Prostate gland (tissue), 2 donors: ENCODE data around the gene SMAD9. TPM values are rescaled to one million over a fixed set of nuclear protein-coding genes. Genes with fewer than 3 reads are reported as not detected.

Experiments
- DNase-seq: peaks from one replicate; pipeline ENCODE4 v3.0.0-alpha.2; 2019; ENCODE audit warnings: low spot score
- H3K27ac ChIP-seq, 2 donors: fragments of 200-600 bp; sonication (generic); 2 replicates each; pipeline ENCODE4 v1.5.1; 2017 to 2019
- H3K27me3 ChIP-seq: fragments of 200-600 bp; sonication (generic); replicated peaks from 2 replicates; pipeline ENCODE4 v1.5.1; 2019; ENCODE audit not compliant: insufficient read depth
- H3K36me3 ChIP-seq, 2 donors: fragments of 200-600 bp; sonication (generic); 1 replicate in 1 of 2; 2 replicates in 1 of 2; pipeline versions ENCODE4 v1.5.1 to v1.8.1; 2017 to 2019
- H3K4me1 ChIP-seq: fragments of 200-600 bp; sonication (generic); replicated peaks from 2 replicates; pipeline ENCODE4 v1.5.1; 2019
- H3K4me3 ChIP-seq, 2 donors: fragments of 200-600 bp; sonication (generic); 2 replicates each; pipeline ENCODE4 v1.5.1; 2017 to 2019
- H3K9me3 ChIP-seq: fragments of 200-600 bp; sonication (generic); 2 replicates; pipeline ENCODE4 v1.5.1; 2017
- POLR2A ChIP-seq: fragments of 450-650 bp; IDR thresholded peaks from one replicate; pipeline ENCODE4 v1.6.1; 2016; ENCODE audit warnings: antibody characterized with exemption, mild to moderate bottlenecking
- POLR2AphosphoS5 ChIP-seq: sonication (generic); formaldehyde crosslinking; IDR thresholded peaks from one replicate; pipeline ENCODE4 v1.6.1; 2017; ENCODE audit warnings: antibody characterized with exemption
- WGBS: methylation state at CpG from one replicate; pipeline ENCODE4 v1.1.5; 2018; 5-methylcytosine and 5-hydroxymethylcytosine counted together
- intact Hi-C: fragments of 100-400 bp; cut with DNase I; formaldehyde crosslinking; loops from one replicate; pipeline ENCODE4 v1.14.2; 2022
- total RNA-seq, 2 donors: library from RNA; depleted of rRNA; stranded (reverse); fragments of >200 nt; gene quantifications; one replicate each; pipeline ENCODE4 v1.1.0, GENCODE V29; 2016
- TF ChIP-seq, protein P1 (sequence below), 4 experiments: fragments of 200-600 bp in 2 of 4; fragments of 450-650 bp in 2 of 4; sonication (generic) in 2 of 4; IDR thresholded peaks; 1 replicate in 3 of 4; 2 replicates in 1 of 4; pipeline ENCODE4 v1.5.1; 2016 to 2019; ENCODE audit warnings: antibody characterized with exemption in 4 of 4, mild to moderate bottlenecking in 2 of 4, moderate library complexity in 2 of 4

SMAD9 gene
- total RNA-seq, 2 donors from 2014 or later: 25.1 to 30.7 TPM

GRCh38 chr13:36925603-36926002 is 5.6 kb upstream of the SMAD9 start:
- Histone ChIP-seq H3K4me1 (no peaks in the 10 kb centered on the region), H3K9me3 (no peaks in the 10 kb centered on the region), H3K27me3 (no peaks in the 10 kb centered on the region), H3K4me3 (no peak overlapping the region), H3K36me3 (no peaks in the 10 kb centered on the region), H3K27ac (no peak overlapping the region)
- intact Hi-C loops: no loop called here
- TF ChIP-seq POLR2A (no peak), POLR2AphosphoS5 (no peak)
- DNase-seq: no peak
- WGBS: 79% methylated on average over 7 of the region's 7 CpGs

DNA sequence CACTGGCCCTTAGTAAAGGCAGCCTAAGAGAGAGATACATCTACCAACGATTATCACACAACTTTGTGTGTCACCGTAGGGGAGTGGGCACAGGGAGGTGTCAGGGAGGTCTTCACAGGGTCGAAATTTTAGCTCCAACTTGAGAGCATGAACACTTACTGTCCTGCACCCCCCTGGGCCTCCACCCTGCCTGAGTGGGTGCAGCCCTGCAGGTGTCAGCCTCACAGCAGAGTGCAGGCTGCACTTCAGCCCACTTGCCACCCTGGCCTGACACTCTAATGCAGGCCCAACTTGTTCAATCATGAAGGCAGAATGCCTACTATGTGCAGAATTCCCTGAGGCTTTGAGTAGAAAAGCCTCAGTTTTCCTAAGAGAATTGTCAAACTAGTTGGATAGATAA is 4.0 kb upstream of the SMAD9 start:
- Histone ChIP-seq H3K9me3 (no peaks in the 10 kb centered on the region), H3K36me3 (no peaks in the 10 kb centered on the region), H3K27ac (no peak overlapping the region), H3K4me3 (no peak overlapping the region), H3K4me1 (no peaks in the 10 kb centered on the region), H3K27me3 (no peaks in the 10 kb centered on the region)
- intact Hi-C loops: no loop called here
- WGBS: 73% methylated on average over 3 of the region's 3 CpGs
- no peak for TF ChIP-seq POLR2AphosphoS5
- no peak for TF ChIP-seq POLR2A
- TF ChIP-seq, protein P1, sequence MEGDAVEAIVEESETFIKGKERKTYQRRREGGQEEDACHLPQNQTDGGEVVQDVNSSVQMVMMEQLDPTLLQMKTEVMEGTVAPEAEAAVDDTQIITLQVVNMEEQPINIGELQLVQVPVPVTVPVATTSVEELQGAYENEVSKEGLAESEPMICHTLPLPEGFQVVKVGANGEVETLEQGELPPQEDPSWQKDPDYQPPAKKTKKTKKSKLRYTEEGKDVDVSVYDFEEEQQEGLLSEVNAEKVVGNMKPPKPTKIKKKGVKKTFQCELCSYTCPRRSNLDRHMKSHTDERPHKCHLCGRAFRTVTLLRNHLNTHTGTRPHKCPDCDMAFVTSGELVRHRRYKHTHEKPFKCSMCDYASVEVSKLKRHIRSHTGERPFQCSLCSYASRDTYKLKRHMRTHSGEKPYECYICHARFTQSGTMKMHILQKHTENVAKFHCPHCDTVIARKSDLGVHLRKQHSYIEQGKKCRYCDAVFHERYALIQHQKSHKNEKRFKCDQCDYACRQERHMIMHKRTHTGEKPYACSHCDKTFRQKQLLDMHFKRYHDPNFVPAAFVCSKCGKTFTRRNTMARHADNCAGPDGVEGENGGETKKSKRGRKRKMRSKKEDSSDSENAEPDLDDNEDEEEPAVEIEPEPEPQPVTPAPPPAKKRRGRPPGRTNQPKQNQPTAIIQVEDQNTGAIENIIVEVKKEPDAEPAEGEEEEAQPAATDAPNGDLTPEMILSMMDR (IDR thresholded peaks at IDR 0.05): no peak
- no peak for DNase-seq

DNA sequence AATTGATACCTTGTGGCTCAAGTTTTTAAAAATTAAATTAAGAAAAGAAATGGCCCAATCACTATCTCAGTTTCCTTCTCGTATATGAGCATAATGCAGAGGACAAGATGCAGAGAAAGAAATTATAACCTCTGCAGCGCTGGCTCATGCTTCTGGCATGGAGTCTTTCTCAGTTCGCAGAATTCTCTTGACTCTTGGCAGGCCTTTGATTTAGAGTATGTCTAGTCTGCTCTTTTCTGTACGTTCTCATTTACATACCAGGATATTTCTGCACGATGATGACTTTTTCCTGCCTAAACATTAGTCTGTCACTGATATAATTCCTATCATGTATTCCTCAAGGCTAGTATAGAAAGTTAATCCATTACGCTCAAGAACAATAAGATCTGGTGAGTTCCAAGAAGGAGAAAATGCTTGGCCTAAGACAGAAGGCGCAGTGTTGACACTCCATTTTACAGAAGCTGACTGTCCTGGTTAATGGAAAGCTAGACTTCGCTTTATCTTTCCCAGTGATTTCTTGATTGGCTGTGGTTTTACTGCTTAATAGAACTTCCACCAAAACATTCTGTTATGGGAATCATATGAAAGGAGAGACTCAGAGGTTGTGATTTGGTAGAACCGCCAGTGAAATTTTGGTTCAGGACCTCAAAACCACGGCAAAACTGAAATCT is 1.7 kb upstream of the SMAD9 start:
- DNase-seq: no peak
- H3K27ac ChIP-seq: no peak overlapping the region
- 77% methylated on average over 10 of the region's 10 CpGs for WGBS
- intact Hi-C loops: no loop called here
- H3K36me3 ChIP-seq: no peaks in the 10 kb centered on the region
- H3K27me3 ChIP-seq: no peaks in the 10 kb centered on the region
- no peak for TF ChIP-seq POLR2A
- no peak for TF ChIP-seq POLR2AphosphoS5
- TF ChIP-seq, protein P1 (IDR thresholded peaks at IDR 0.05): no peak
- H3K4me3 ChIP-seq: no peak overlapping the region
- no peaks in the 10 kb centered on the region for H3K9me3 ChIP-seq
- no peaks in the 10 kb centered on the region for H3K4me1 ChIP-seq

DNA sequence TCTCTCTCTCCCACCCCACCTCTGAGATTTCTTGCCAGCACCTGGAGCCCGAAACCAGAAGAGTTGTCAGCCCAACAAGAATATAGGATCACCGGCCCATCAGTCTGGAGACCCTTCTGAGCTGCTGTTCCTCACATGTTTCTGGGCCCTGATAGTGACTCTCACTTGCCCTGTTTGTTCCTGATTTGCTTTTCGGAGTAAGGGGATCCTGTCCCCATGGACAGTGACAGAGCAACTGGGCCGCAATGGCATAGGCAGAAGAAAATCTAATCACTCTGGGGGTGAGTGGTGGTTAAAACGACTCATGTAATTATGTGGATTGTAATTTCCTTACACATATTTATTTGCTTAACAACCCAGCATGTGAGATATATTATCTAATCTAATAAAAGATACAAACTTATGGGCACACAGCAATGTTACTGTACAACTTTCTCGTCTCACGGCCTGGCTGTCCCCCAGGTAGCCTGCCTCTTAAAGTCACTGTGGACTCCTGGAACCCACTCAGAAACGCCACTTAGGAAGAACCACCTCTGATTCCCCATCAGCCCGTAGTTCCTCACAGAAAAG is 663 bp upstream of the SMAD9 start:
- H3K4me1 ChIP-seq: no peaks in the 10 kb centered on the region
- H3K4me3 ChIP-seq: peak overlapping the region; percentile 59 to 67
- DNase-seq: no peak
- TF ChIP-seq, protein P1 (IDR thresholded peaks at IDR 0.05): no peak
- TF ChIP-seq POLR2A (no peak), POLR2AphosphoS5 (no peak)
- H3K36me3 ChIP-seq: no peaks in the 10 kb centered on the region
- 28% methylated on average over 9 of the region's 9 CpGs for WGBS
- peak overlapping the region; percentile 70 to 88 for H3K27ac ChIP-seq
- H3K9me3 ChIP-seq: no peaks in the 10 kb centered on the region
- no peaks in the 10 kb centered on the region for H3K27me3 ChIP-seq
- intact Hi-C loops: no loop called here

DNA sequence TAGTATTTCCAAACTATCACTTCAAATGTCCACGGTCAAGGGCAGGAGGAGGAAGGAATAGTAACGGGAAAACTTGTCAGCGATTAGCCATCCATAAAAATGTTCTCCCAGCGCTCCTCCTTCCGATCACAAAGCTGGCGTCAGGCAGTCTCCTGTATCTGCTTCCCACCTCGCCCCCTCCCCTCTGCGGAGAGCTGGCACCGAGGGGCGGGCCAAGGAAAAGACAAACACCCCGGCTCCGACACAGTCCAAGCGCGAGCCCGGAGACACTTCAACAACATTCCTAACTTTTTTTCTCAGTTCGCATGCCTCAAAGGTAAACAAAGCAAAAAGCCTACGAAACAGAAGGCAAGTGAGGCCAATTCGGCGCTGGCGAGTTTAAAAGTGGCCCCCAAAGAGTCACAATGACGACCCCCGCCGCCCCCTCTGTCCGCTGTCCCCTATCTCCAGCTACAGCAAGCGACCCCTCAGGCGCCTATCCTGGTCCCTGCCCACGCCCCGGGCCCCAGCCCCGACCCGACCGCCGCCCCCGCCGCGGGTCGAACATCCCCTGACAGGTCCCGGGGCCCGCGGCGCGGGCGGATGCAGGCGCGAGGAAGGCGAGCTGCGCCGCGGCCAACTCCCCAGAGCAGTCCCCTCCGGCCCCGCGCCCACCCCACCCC is 736 bp downstream of the SMAD9 start:
- Histone ChIP-seq H3K9me3 (no peaks in the 10 kb centered on the region), H3K4me1 (no peaks in the 10 kb centered on the region), H3K27ac (peak overlapping the region; percentile 85 to 88), H3K4me3 (peak overlapping the region; percentile 59 to 67), H3K36me3 (no peaks in the 10 kb centered on the region), H3K27me3 (no peaks in the 10 kb centered on the region)
- TF ChIP-seq, protein P1 (IDR thresholded peaks at IDR 0.05): no peak
- TF ChIP-seq POLR2A (no peak), POLR2AphosphoS5 (peak; percentile 6)
- 1% methylated on average over 44 of the region's 51 CpGs for WGBS
- intact Hi-C loops: loop anchor here (5.0 kb wide), 1 partner anchor 42 kb away; no protein-coding TSS in a partner anchor
- DNase-seq: peak; percentile 55
